Uterus (tissue), 2 donors: ENCODE measurements around the gene ZNF618.

ENCODE experiments used
- CTCF ChIP-seq, 4 experiments: fragments of 200-600 bp in 2 of 4; fragments of 450-650 bp in 2 of 4; sonication (generic) in 2 of 4; IDR thresholded peaks; one replicate each; pipeline ENCODE4 v1.5.1; 2016 to 2019; ENCODE audit warnings: antibody characterized with exemption in 4 of 4, mild to moderate bottlenecking in 2 of 4, moderate library complexity in 1 of 4
- POLR2A ChIP-seq, 2 donors: fragments of 450-650 bp; IDR thresholded peaks; one replicate each; pipeline ENCODE4 v1.6.1; 2016; ENCODE audit warnings: antibody characterized with exemption in 2 of 2, mild to moderate bottlenecking in 1 of 2, moderate library complexity in 1 of 2

GRCh38 chr9:114011313-114011712 is 135.2 kb downstream of the ZNF618 start:
- TF ChIP-seq CTCF (IDR thresholded peaks at IDR 0.05): no peak
- TF ChIP-seq POLR2A (IDR thresholded peaks at IDR 0.05): no peak
